HG02852 (cell line): ENCODE data around the gene SLC16A9.

Source experiments
- ATAC-seq: cut with Tn5 transposase; IDR thresholded peaks from one replicate; pipeline ENCODE4 v1.9.1; 2021; ENCODE audit warnings: mild to moderate bottlenecking, moderate library complexity; ENCODE audit not compliant: unreplicated experiment

The SLC16A9 gene

GRCh38 chr10:59719374-59719773, 9.7 kb upstream of the SLC16A9 start:
- no peak for ATAC-seq

GRCh38 chr10:59718257-59718656, 8.6 kb upstream of the SLC16A9 start:
- ATAC-seq: no peak

GRCh38 chr10:59713196-59713821, 3.7 kb upstream of the SLC16A9 start:
- ATAC-seq: no peak

GRCh38 chr10:59711871-59712494, 2.3 kb upstream of the SLC16A9 start:
- ATAC-seq: no peak

- ATAC-seq: peak; percentile 20
These were observed 745 bp downstream of the SLC16A9 start for GRCh38 chr10:59708816-59709394.

- no peak for ATAC-seq
These were observed 2.5 kb downstream of the SLC16A9 start for GRCh38 chr10:59706851-59707797.

GRCh38 chr10:59705931-59706330, 3.7 kb downstream of the SLC16A9 start:
- ATAC-seq: no peak

GRCh38 chr10:59704630-59705029, 5.0 kb downstream of the SLC16A9 start:
- ATAC-seq: no peak

- peak; percentile 47 for ATAC-seq
These were observed 7.3 kb downstream of the SLC16A9 start for GRCh38 chr10:59702347-59702746.

GRCh38 chr10:59700709-59701108, 8.9 kb downstream of the SLC16A9 start:
- ATAC-seq: no peak

- no peak for ATAC-seq
These were observed 11.3 kb downstream of the SLC16A9 start for GRCh38 chr10:59698326-59698725.

- no peak for ATAC-seq
These were observed 14.0 kb downstream of the SLC16A9 start for GRCh38 chr10:59695637-59696036.

- no peak for ATAC-seq
These were observed 14.7 kb downstream of the SLC16A9 start for GRCh38 chr10:59694936-59695335.

GRCh38 chr10:59692113-59692512, 17.5 kb downstream of the SLC16A9 start:
- ATAC-seq: no peak

GRCh38 chr10:59688921-59689351, 20.7 kb downstream of the SLC16A9 start:
- no peak for ATAC-seq

- ATAC-seq: peak; percentile 65
These were observed 22.0 kb downstream of the SLC16A9 start for GRCh38 chr10:59687657-59688056.

GRCh38 chr10:59684006-59684405, 25.6 kb downstream of the SLC16A9 start:
- no peak for ATAC-seq

GRCh38 chr10:59682986-59683937, 26.4 kb downstream of the SLC16A9 start:
- no peak for ATAC-seq

- ATAC-seq: no peak
These were observed 29.5 kb downstream of the SLC16A9 start for GRCh38 chr10:59680199-59680598.

- peak; percentile 88 for ATAC-seq
These were observed 30.8 kb downstream of the SLC16A9 start for GRCh38 chr10:59678884-59679301.
